Mononuclear cell (primary cell): ENCODE data around the gene AMPH. TPM values are rescaled to one million over a fixed set of nuclear protein-coding genes. Genes with fewer than 3 reads are reported as not detected.
"Not testable (repeated sequence)": the region's sequence is repeated elsewhere in the genome, so short reads cannot be mapped to it uniquely, and the experiment has no call there.

ENCODE experiments used
- H3K27me3 ChIP-seq: 2 replicates; pipeline ENCODE4 v1.6.0; 2011; ENCODE audit warnings: low read length, control low read depth; ENCODE audit not compliant: insufficient read depth
- H3K4me1 ChIP-seq: 2 replicates; pipeline ENCODE4 v1.5.1; 2011; ENCODE audit warnings: mild to moderate bottlenecking, low read length, control low read depth; ENCODE audit not compliant: insufficient read depth
- H3K4me3 ChIP-seq: 2 replicates; pipeline ENCODE4 v1.5.1; 2011; ENCODE audit warnings: mild to moderate bottlenecking, low read length, moderate library complexity
- H3K9me3 ChIP-seq: 2 replicates; pipeline ENCODE4 v1.5.1; 2011; ENCODE audit warnings: low read depth, mild to moderate bottlenecking, control low read depth, low read length
- total RNA-seq: library from RNA; depleted of rRNA; stranded (reverse); fragments of >200 nt; gene quantifications from one replicate; pipeline ENCODE4 v1.2.3, GENCODE V29; 2012

The AMPH gene
- total RNA-seq, 1 donor = 0.10 TPM

- Histone ChIP-seq H3K9me3 (no peaks in the 10 kb centered on the region), H3K27me3 (no peaks in the 10 kb centered on the region), H3K4me1 (no peaks in the 10 kb centered on the region), H3K4me3 (no peak overlapping the region)
Observed at GRCh38 chr7:38383281-38383680, 247.9 kb downstream of the AMPH start.

DNA sequence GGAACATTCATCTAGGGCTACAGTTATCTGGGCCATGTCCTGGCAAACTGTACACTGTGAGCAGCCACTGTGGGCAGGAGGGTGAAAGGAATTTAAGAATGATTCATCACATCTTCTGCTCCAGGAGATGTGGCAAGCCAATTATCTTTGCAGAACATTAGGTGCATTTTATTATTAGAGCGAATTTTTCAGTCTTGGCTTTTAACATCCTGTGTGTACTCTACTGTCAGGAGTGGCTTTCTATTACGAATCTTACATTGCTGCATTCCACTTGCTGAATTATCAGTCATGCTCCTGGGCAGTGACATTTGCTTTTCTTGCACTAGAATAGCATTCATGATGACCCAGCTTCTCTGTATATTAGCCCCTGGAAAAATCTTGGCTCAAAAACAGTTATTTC lies 248.5 kb downstream of the AMPH start:
- no peak overlapping the region for H3K4me3 ChIP-seq
- H3K4me1 ChIP-seq = no peaks in the 10 kb centered on the region
- no peaks in the 10 kb centered on the region for H3K9me3 ChIP-seq
- no peaks in the 10 kb centered on the region for H3K27me3 ChIP-seq

GRCh38 chr7:38375453-38375852 lies 255.7 kb downstream of the AMPH start:
- Histone ChIP-seq H3K9me3 (no peaks in the 10 kb centered on the region), H3K4me1 (peaks cover 2% of the 10 kb centered on the region), H3K27me3 (no peaks in the 10 kb centered on the region), H3K4me3 (no peak overlapping the region)

DNA sequence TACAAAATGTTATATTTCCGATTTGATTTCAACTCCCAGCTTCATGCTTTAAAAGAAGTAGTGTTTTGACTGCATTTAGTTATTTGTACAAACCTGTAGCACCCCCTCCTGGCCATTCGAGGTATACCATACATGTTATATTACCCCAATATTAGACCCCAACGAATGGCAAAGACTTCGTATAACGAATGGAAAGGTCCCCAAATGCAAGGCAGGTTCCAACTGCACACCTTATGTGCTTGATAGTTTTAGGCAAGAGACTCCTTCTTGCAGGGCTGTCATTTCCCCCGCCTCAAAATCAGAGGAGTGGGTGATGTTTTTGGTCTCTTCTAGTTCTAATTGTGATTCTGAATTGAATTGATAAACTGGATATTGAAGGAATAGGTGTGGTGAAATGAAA lies 256.7 kb downstream of the AMPH start:
- Histone ChIP-seq H3K27me3 (no peaks in the 10 kb centered on the region), H3K4me3 (no peak overlapping the region), H3K9me3 (no peaks in the 10 kb centered on the region), H3K4me1 (peaks cover 11% of the 10 kb centered on the region)

DNA sequence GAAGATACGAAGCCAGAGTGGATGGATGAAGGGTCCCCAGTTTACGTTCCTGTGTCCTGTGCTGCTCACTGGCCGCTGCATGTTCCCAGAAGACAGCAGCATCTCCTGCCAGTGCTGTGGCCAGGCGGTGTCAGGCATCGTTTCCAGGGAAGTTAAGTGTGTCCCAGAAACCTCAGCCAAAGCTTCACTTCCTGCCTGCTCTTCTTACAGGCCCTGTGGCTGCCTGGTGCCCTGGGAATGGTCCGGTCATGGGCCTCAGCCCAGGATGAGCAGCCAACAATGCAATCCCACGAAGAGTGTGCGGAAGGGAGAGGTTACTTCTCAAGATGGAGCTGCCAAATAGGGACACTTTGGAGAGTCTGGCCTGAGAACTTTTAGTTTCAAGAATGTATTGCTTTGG lies 258.0 kb downstream of the AMPH start:
- H3K4me3 ChIP-seq = no peak overlapping the region
- H3K9me3 ChIP-seq = no peaks in the 10 kb centered on the region
- no peaks in the 10 kb centered on the region for H3K27me3 ChIP-seq
- H3K4me1 ChIP-seq = peaks cover 25% of the 10 kb centered on the region

DNA sequence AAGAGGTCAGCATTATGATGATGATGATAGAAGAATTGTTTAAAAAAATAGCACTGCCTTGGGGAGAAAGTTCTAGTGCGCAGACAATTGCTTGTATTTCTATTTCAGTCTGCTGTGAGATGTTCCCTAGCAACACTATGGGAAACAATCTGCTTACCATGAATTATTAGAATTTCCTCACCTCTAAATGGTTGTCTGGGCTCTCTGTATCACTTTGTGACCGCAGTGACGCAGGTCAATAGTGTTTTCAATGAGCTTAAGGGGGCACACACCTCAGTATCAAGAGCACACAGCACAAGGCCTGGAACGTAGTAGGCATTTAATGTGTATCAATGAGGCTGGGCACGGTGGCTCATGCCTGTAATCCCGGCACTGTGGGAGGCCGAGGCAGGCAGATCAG lies 258.9 kb downstream of the AMPH start:
- Histone ChIP-seq H3K4me1 (peaks cover 34% of the 10 kb centered on the region), H3K4me3 (no peak overlapping the region), H3K27me3 (no peaks in the 10 kb centered on the region), H3K9me3 (no peaks in the 10 kb centered on the region)

GRCh38 chr7:38369816-38370493 lies 261.2 kb downstream of the AMPH start:
- Histone ChIP-seq H3K4me3 (no peak overlapping the region), H3K27me3 (no peaks in the 10 kb centered on the region), H3K9me3 (no peaks in the 10 kb centered on the region), H3K4me1 (peaks cover 39% of the 10 kb centered on the region)

- Histone ChIP-seq H3K9me3 (no peaks in the 10 kb centered on the region), H3K4me1 (peaks cover 47% of the 10 kb centered on the region), H3K27me3 (no peaks in the 10 kb centered on the region), H3K4me3 (no peak overlapping the region)
Observed at GRCh38 chr7:38368191-38368605, 263.0 kb downstream of the AMPH start.

- Histone ChIP-seq H3K4me3 (no peak overlapping the region), H3K9me3 (no peaks in the 10 kb centered on the region), H3K27me3 (no peaks in the 10 kb centered on the region), H3K4me1 (peaks cover 55% of the 10 kb centered on the region)
Observed at GRCh38 chr7:38367301-38367890, 263.8 kb downstream of the AMPH start.

GRCh38 chr7:38363379-38363778 lies 267.8 kb downstream of the AMPH start:
- not testable (repeated sequence) for H3K4me3 ChIP-seq, H3K27me3 ChIP-seq, H3K9me3 ChIP-seq
- peaks cover 58% of the 10 kb centered on the region for H3K4me1 ChIP-seq

- not testable (repeated sequence) for H3K27me3 ChIP-seq, H3K9me3 ChIP-seq
- H3K4me3 ChIP-seq = peak overlapping the region; percentile 9
- H3K4me1 ChIP-seq = peaks cover 53% of the 10 kb centered on the region
Observed at GRCh38 chr7:38362611-38363237, 268.4 kb downstream of the AMPH start.

DNA sequence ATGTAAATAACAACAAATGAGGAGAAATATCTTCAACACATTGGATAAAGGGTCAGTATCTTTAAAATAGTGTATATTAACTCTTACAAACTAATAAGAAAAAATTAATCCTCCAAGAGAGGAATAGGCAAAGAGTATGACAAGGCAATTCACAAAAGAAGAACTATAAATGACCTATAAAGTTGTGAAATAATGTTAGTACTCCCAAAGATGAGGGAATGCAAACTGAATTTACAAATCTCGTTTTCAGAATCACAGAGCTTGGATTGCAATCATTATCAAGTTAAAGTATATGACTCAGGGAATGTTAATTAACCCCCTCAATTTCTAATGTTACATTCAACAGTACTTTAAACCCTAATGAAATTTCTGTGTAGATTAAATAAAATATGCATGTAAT lies 270.4 kb downstream of the AMPH start:
- Histone ChIP-seq H3K9me3 (no peaks in the 10 kb centered on the region), H3K4me3 (no peak overlapping the region), H3K4me1 (peaks cover 43% of the 10 kb centered on the region), H3K27me3 (no peaks in the 10 kb centered on the region)

- Histone ChIP-seq H3K4me1 (peaks cover 44% of the 10 kb centered on the region), H3K4me3 (peak overlapping the region; percentile 28)
- H3K9me3 ChIP-seq, H3K27me3 ChIP-seq: not testable (repeated sequence)
Observed at GRCh38 chr7:38359071-38359601, 272.0 kb downstream of the AMPH start.

GRCh38 chr7:38358273-38358831 lies 272.8 kb downstream of the AMPH start:
- peak overlapping the region; percentile 21 for H3K4me3 ChIP-seq
- H3K4me1 ChIP-seq = peaks cover 48% of the 10 kb centered on the region
- H3K9me3 ChIP-seq, H3K27me3 ChIP-seq: not testable (repeated sequence)

- H3K4me1 ChIP-seq = peaks cover 39% of the 10 kb centered on the region
- not testable (repeated sequence) for H3K4me3 ChIP-seq, H3K27me3 ChIP-seq, H3K9me3 ChIP-seq
Observed at GRCh38 chr7:38354271-38354851, 276.8 kb downstream of the AMPH start.
